Thyroid gland (tissue), 4 donors: ENCODE measurements around the gene POMGNT2. TPM values are rescaled to one million over a fixed set of nuclear protein-coding genes. Genes with fewer than 3 reads are reported as not detected.

ENCODE experiments used
- DNase-seq, 2 donors: peaks; one replicate each; pipeline ENCODE4 v3.0.0-alpha.2; 2019
- H3K27ac ChIP-seq, 3 donors: fragments of 200-600 bp; sonication (generic); 1 replicate in 2 of 3; 2 replicates in 1 of 3; pipeline ENCODE4 v1.5.1; 2016 to 2019; ENCODE audit warnings: mild to moderate bottlenecking in 1 of 3, moderate library complexity in 1 of 3
- H3K27me3 ChIP-seq: fragments of 200-600 bp; sonication (generic); one replicate; pipeline ENCODE4 v1.5.1; 2019
- H3K36me3 ChIP-seq, 2 donors: fragments of 200-600 bp; sonication (generic); one replicate each; pipeline ENCODE4 v1.5.1; 2016 to 2019
- H3K4me1 ChIP-seq, 2 donors: fragments of 200-600 bp; sonication (generic); one replicate each; pipeline ENCODE4 v1.5.1; 2017 to 2019
- H3K4me3 ChIP-seq, 3 donors: fragments of 200-600 bp; sonication (generic); replicated peaks in 1 of 3; 1 replicate in 2 of 3; 2 replicates in 1 of 3; pipeline ENCODE4 v1.5.1; 2016; ENCODE audit warnings: mild to moderate bottlenecking in 1 of 3
- H3K9me3 ChIP-seq: fragments of 200-600 bp; sonication (generic); one replicate; pipeline ENCODE4 v1.5.1; 2017
- POLR2A ChIP-seq, 2 donors: fragments of 450-650 bp; IDR thresholded peaks; one replicate each; pipeline ENCODE4 v1.6.1; 2017; ENCODE audit warnings: antibody characterized with exemption in 2 of 2, mild to moderate bottlenecking in 2 of 2, moderate library complexity in 1 of 2
- WGBS, 2 donors: methylation state at CpG; one replicate each; pipeline ENCODE4 v1.1.5; 2017; 5-methylcytosine and 5-hydroxymethylcytosine counted together
- intact Hi-C: fragments of 100-400 bp; cut with DNase I; formaldehyde crosslinking; loops from one replicate; pipeline ENCODE4 v1.15.1; 2023
- total RNA-seq, 4 donors: library from RNA; depleted of rRNA; stranded (reverse); fragments of >200 nt; gene quantifications; one replicate each; pipeline ENCODE4 v1.2.3, GENCODE V29; 2016
- TF ChIP-seq, protein P1 (sequence below), 6 experiments: fragments of 200-600 bp in 3 of 6; fragments of 450-650 bp in 3 of 6; sonication (generic) in 3 of 6; IDR thresholded peaks; one replicate each; pipeline ENCODE4 v1.5.1; 2016 to 2019; ENCODE audit warnings: antibody characterized with exemption in 6 of 6, mild to moderate bottlenecking in 2 of 6, inconsistent platforms in 1 of 6, moderate library complexity in 1 of 6

Gene POMGNT2
- total RNA-seq, 4 donors from 2014 or later, result 17.1 to 30.1 (median 23.5) TPM

DNA sequence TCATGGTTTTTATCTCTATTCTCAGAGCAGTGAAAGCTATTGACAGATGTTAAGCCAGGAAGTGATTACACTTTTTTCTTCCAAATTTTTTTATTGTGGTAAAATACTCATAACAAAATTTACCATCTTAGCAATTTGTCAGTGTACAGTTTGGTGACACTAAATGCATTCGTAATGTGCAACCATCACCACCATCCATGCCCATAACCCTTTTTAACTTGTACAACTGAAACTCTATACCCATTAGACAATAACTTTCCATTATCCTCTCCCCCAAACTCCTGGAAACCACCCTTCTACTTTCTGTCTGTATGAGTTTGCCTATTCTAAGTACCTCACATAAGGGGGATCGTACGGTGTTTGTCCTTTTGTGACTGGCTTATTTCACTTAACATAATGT lies 15.1 kb upstream of the POMGNT2 start:
- Histone ChIP-seq H3K9me3 (no peaks in the 10 kb centered on the region), H3K27ac (no peak overlapping the region), H3K27me3 (no peaks in the 10 kb centered on the region), H3K4me1 (no peaks in the 10 kb centered on the region), H3K36me3 (no peaks in the 10 kb centered on the region), H3K4me3 (no peak overlapping the region)
- no peak for TF ChIP-seq POLR2A (IDR thresholded peaks at IDR 0.05)
- TF ChIP-seq, protein P1, sequence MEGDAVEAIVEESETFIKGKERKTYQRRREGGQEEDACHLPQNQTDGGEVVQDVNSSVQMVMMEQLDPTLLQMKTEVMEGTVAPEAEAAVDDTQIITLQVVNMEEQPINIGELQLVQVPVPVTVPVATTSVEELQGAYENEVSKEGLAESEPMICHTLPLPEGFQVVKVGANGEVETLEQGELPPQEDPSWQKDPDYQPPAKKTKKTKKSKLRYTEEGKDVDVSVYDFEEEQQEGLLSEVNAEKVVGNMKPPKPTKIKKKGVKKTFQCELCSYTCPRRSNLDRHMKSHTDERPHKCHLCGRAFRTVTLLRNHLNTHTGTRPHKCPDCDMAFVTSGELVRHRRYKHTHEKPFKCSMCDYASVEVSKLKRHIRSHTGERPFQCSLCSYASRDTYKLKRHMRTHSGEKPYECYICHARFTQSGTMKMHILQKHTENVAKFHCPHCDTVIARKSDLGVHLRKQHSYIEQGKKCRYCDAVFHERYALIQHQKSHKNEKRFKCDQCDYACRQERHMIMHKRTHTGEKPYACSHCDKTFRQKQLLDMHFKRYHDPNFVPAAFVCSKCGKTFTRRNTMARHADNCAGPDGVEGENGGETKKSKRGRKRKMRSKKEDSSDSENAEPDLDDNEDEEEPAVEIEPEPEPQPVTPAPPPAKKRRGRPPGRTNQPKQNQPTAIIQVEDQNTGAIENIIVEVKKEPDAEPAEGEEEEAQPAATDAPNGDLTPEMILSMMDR (IDR thresholded peaks at IDR 0.05), result no peak
- WGBS, 2 donors, result 93 to 94% methylated on average over 3 of the region's 3 CpGs
- intact Hi-C loops, result no loop called here
- no peak for DNase-seq

DNA sequence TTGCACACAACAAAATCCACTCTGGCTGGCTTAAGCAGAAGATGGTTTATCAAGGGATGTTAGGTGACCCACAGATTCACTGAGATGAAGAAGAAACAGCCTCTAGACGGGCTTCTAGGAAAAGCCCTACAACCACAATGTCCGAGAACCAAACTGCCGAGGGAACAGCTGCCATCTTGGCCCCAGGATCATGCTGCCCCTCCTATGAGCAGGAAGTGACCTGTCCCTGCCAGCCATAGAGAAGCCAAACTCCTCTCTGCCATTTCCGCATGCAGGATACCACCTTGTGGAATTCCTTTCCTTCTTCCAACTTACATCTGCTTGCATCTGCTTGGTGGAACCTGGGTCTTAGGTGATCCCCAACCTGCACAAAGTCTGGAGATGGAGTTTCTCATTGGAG lies 11.4 kb upstream of the POMGNT2 start:
- TF ChIP-seq POLR2A (IDR thresholded peaks at IDR 0.05), result no peak
- TF ChIP-seq, protein P1 (IDR thresholded peaks at IDR 0.05), result no peak
- Histone ChIP-seq H3K36me3 (no peaks in the 10 kb centered on the region), H3K27me3 (no peaks in the 10 kb centered on the region), H3K9me3 (no peaks in the 10 kb centered on the region), H3K4me3 (no peak overlapping the region), H3K4me1 (no peaks in the 10 kb centered on the region), H3K27ac (no peak overlapping the region)
- intact Hi-C loops, result no loop called here
- 84 to 88% methylated on average over 4 of the region's 4 CpGs for WGBS, 2 donors
- DNase-seq, result no peak

DNA sequence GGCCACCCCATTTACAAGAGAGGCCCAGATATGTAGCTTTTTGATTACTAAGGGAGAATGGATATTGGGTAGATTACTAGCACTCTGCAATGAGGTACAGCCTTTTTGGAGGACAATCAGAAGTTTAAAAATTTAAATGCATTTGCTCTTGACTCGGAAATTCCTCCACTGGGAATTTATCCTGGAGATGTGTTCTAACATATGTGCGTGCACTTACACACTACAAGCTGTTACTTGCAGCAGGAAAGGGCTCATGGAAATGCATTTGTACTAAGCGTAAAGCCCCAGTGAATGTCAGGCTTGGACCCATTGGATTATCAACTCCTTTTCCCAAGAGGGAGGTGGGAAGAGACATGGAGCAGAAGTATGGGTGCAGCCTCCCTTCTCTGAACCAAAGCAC lies 7.8 kb upstream of the POMGNT2 start:
- intact Hi-C loops, result no loop called here
- WGBS, 2 donors, result 92 to 95% methylated on average over 3 of the region's 3 CpGs
- Histone ChIP-seq H3K9me3 (no peaks in the 10 kb centered on the region), H3K27me3 (no peaks in the 10 kb centered on the region), H3K4me1 (no peaks in the 10 kb centered on the region), H3K36me3 (no peaks in the 10 kb centered on the region), H3K4me3 (no peak overlapping the region), H3K27ac (no peak overlapping the region)
- no peak for DNase-seq
- no peak for TF ChIP-seq POLR2A (IDR thresholded peaks at IDR 0.05)
- TF ChIP-seq, protein P1 (IDR thresholded peaks at IDR 0.05), result no peak

DNA sequence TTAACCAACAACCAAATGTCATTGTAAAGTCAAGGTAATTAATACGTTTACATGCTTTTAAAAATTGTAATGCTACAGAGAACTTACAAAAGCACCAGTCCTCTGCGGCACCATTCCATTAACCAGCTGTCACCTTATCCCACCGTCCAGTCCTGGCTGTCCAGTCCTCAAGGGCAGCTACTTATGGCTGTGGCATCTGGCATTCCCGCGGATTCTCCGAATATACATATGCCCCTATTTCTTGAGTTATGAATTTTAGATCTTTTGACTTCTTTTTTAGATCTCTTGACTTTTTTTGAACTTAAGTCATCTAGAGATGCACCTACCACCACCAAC lies 382 bp upstream of the POMGNT2 start:
- H3K27ac ChIP-seq, result no peak overlapping the region
- WGBS, 2 donors, result 7 to 19% methylated on average over 6 of the region's 6 CpGs
- intact Hi-C loops, result no loop called here
- no peaks in the 10 kb centered on the region for H3K36me3 ChIP-seq
- TF ChIP-seq, protein P1 (IDR thresholded peaks at IDR 0.05), result no peak
- TF ChIP-seq POLR2A (IDR thresholded peaks at IDR 0.05), result no peak
- no peaks in the 10 kb centered on the region for H3K27me3 ChIP-seq
- H3K4me3 ChIP-seq, result peak overlapping the region in 2 of 3 donors; percentile 1 to 16
- H3K4me1 ChIP-seq, result peaks cover 4 to 10% of the 10 kb centered on the region in 2 donors
- DNase-seq, result peak in 1 of 2 donors; percentile 21
- H3K9me3 ChIP-seq, result no peaks in the 10 kb centered on the region

DNA sequence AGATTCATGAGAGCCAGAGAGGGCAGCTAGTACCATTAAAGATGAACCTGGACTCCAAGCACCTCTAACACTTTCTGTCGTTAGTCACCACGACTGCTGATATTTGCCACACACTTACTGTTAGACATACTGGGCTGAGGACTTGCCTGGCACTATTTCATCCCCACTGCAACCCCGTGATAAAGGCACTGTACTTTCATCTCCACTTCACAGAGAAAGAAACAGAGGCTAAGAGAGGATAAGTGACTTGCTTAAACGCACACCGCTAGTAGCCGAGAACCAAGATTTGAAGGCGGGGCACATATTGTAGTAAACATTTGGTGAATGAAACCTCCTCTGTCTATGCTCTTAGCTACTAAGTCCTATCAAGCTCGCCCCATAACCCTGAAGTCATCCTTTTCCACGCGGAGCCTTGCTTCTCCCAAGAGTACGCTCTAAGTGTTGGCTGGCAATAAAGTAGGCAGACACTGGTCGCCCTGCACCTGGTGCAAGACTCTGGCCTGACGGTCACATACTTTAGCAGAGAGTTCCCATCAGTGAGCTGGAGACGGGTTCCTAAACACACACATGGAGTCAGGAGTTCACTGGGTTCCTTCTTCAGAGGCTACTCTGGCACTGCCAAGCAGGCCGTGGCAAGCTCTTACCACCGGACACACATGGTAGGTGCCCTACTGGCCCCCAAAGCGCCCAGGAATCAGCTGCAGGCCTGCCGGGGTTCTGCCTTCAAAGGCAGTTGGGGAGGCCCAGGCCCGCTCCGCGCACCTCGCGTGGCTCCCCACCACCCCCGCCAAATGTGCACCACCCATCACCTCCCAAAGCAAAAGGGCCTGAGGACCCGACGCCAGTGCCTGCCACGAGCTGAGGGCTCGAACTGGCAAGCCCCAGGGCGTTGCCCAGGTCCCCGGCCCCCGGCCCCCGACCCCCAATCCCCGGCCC lies 951 bp downstream of the POMGNT2 start:
- DNase-seq, result peak; percentile 29 to 38
- no peaks in the 10 kb centered on the region for H3K27me3 ChIP-seq
- intact Hi-C loops, result no loop called here
- peak overlapping the region in 2 of 3 donors; percentile 31 to 80 for H3K4me3 ChIP-seq
- H3K36me3 ChIP-seq, result no peaks in the 10 kb centered on the region
- H3K27ac ChIP-seq, result no peak overlapping the region
- no peak for TF ChIP-seq POLR2A (IDR thresholded peaks at IDR 0.05)
- TF ChIP-seq, protein P1 (IDR thresholded peaks at IDR 0.05), result no peak
- no peaks in the 10 kb centered on the region for H3K9me3 ChIP-seq
- 70 to 88% methylated on average over 14 to 18 of the region's 33 CpGs for WGBS, 2 donors
- H3K4me1 ChIP-seq, result peaks cover 4 to 10% of the 10 kb centered on the region in 2 donors
